HepG2 (cell line): ENCODE results near the gene CCDC154. TPM values are rescaled to one million over a fixed set of nuclear protein-coding genes. Genes with fewer than 3 reads are reported as not detected.

Source experiments
- ATAC-seq: fragments of 200-7000 bp; cut with Tn5 transposase; 3 replicates; pipeline ENCODE4 v1.9.1; 2020; ENCODE audit warnings: mild to moderate bottlenecking, moderate library complexity
- BruUV-seq: library from RNA; stranded (reverse); fragments of 400-500 nt; replicated peaks from 2 replicates; lab custom pipeline; 2021; lab: Mats Ljungman, UMichigan
- CTCF ChIA-PET: fragments of 300-600 bp; formaldehyde crosslinking; extraction: SDS; loops from one replicate; lab custom pipeline; 2021; ENCODE audit warnings: low total read pairs, inconsistent platforms, low intra/inter-chr PET ratio; lab: Yijun Ruan, JAX
- POLR2A ChIA-PET: fragments of 350-600 bp; sonication (Branson Sonifier 250); formaldehyde crosslinking; loops from one replicate; lab custom pipeline; 2020; ENCODE audit warnings: antibody characterized with exemption, inconsistent platforms; lab: Yijun Ruan, JAX
- DNase-seq: peaks from one replicate; pipeline ENCODE4 v3.0.0-alpha.2; 2015; ENCODE audit warnings: low spot score
- FAIRE-seq: peaks from 3 replicates; lab custom pipeline; 2011; peaks lifted over from hg19 to GRCh38; lab: Jason Lieb, UNC
- H2AFZ ChIP-seq: one replicate; pipeline ENCODE4 v1.6.1; 2011; ENCODE audit warnings: low read length, inconsistent platforms
- H3K27ac ChIP-seq: fragments of 300-600 bp; 3 replicates; pipeline ENCODE4 v1.8.0; 2011; ENCODE audit warnings: mixed run types, mild to moderate bottlenecking, mixed read lengths, low read length, inconsistent platforms; ENCODE audit not compliant: insufficient read depth; ENCODE audit errors: extremely low read length
- H3K27me3 ChIP-seq, 2 experiments: fragments of 200-600 bp in 1 of 2; 2 replicates in 1 of 2; 3 replicates in 1 of 2; pipeline versions ENCODE4 v1.6.0 to v1.8.0; 2011; ENCODE audit warnings: low read length in 2 of 2, mild to moderate bottlenecking in 2 of 2, moderate library complexity in 2 of 2, inconsistent platforms in 1 of 2; ENCODE audit not compliant: insufficient read depth in 2 of 2, control insufficient read depth in 1 of 2
- H3K36me3 ChIP-seq, 2 experiments: fragments of 200-600 bp in 1 of 2; replicated peaks in 1 of 2; 2 replicates in 1 of 2; 3 replicates in 1 of 2; pipeline versions ENCODE4 v1.5.1 to v1.8.0; 2011; ENCODE audit warnings: low read length in 2 of 2, inconsistent platforms in 1 of 2; ENCODE audit not compliant: insufficient read depth in 2 of 2, control insufficient read depth in 1 of 2
- H3K4me1 ChIP-seq: 2 replicates; pipeline ENCODE4 v1.5.1; 2012; ENCODE audit warnings: low read length, inconsistent platforms; ENCODE audit not compliant: insufficient read depth
- H3K4me2 ChIP-seq: 2 replicates; pipeline ENCODE4 v1.6.0; 2011; ENCODE audit warnings: low read depth, low read length, inconsistent platforms
- H3K4me3 ChIP-seq, 3 experiments: fragments of 200-600 bp in 1 of 3; sonication (generic), shearing (Covaris generic) in 1 of 3; replicated peaks in 1 of 3; 2 replicates each; pipeline ENCODE4 v1.5.1; 2011 to 2016; ENCODE audit warnings: low read length in 3 of 3, inconsistent platforms in 2 of 3, low read depth in 2 of 3, mild to moderate bottlenecking in 2 of 3, control low read depth in 1 of 3, mixed read lengths in 1 of 3; ENCODE audit not compliant: insufficient read depth in 1 of 3
- H3K79me2 ChIP-seq: one replicate; pipeline ENCODE4 v1.6.1; 2011; ENCODE audit warnings: low read length, inconsistent platforms; ENCODE audit not compliant: insufficient read depth
- H3K9ac ChIP-seq: 2 replicates; pipeline ENCODE4 v1.6.0; 2011; ENCODE audit warnings: mild to moderate bottlenecking, low read depth, low read length, inconsistent platforms; ENCODE audit not compliant: insufficient read depth
- H3K9me3 ChIP-seq: 2 replicates; pipeline ENCODE4 v1.5.1; 2012; ENCODE audit warnings: mild to moderate bottlenecking, low read length
- H4K20me1 ChIP-seq: 2 replicates; pipeline ENCODE4 v1.6.0; 2011; ENCODE audit warnings: inconsistent platforms, mild to moderate bottlenecking, low read length, moderate library complexity; ENCODE audit not compliant: insufficient read depth
- CEBPZ ChIP-seq: IDR thresholded peaks from 2 replicates; pipeline ENCODE4 v1.6.1; 2012; ENCODE audit warnings: low read length, improper control_type of control experiment
- SIN3B ChIP-seq: fragments of 150-350 bp; IDR thresholded peaks from 2 replicates; pipeline ENCODE4 v1.6.1; 2014; ENCODE audit warnings: low read length
- TEAD2 ChIP-seq: sonication (generic); formaldehyde crosslinking; IDR thresholded peaks from 2 replicates; pipeline ENCODE4 v1.9.0; 2021; ENCODE audit warnings: missing genetic modification reagents
- ZBTB26 ChIP-seq: IDR thresholded peaks from 2 replicates; pipeline ENCODE4 v1.6.1; 2016; ENCODE audit warnings: missing compliant biosample characterization, missing genetic modification reagents, borderline replicate concordance
- ZMAT3 ChIP-seq: sonication (generic); formaldehyde crosslinking; conservative IDR thresholded peaks from 2 replicates; pipeline ENCODE4 v1.7.0; 2021; ENCODE audit warnings: missing genetic modification reagents
- ZMYM4 ChIP-seq: sonication (generic); formaldehyde crosslinking; IDR thresholded peaks from 2 replicates; pipeline ENCODE4 v1.8.1; 2023; ENCODE audit warnings: mild to moderate bottlenecking, missing genetic modification reagents
- ZNF331 ChIP-seq: sonication (generic); formaldehyde crosslinking; IDR thresholded peaks from 2 replicates; pipeline ENCODE4 v1.4.0; 2020; ENCODE audit warnings: missing genetic modification reagents
- ZNF546 ChIP-seq: sonication (generic); formaldehyde crosslinking; conservative IDR thresholded peaks from 2 replicates; pipeline ENCODE4 v1.8.1; 2023; ENCODE audit warnings: mild to moderate bottlenecking, missing genetic modification reagents
- WGBS: methylation state at CpG from one replicate; pipeline ENCODE4 v1.1.6; 2017; ENCODE audit warnings: low lambda C conversion rate; 5-methylcytosine and 5-hydroxymethylcytosine counted together
- in situ Hi-C: cut with HindIII; loops from 2 replicates; pipeline ENCODE4 v1.10.0; 2017; ENCODE audit warnings: low pct_unique_long_range_greater_than_20kb; ENCODE audit not compliant: extremely low pct_ligation_motif_present
- intact Hi-C: fragments of 100-400 bp; cut with micrococcal nuclease; formaldehyde crosslinking; loops from one replicate; pipeline ENCODE4 v1.10.0; 2022; ENCODE audit not compliant: unreplicated experiment
- polyA plus RNA-seq, 8 experiments: library from polyadenylated mRNA; depleted of rRNA in 3 of 8; stranded (reverse) in 7 of 8; unstranded in 1 of 8; fragments of >200 nt; fragmentation: Illumina TruSeq in 4 of 8; extraction: Trizol in 4 of 8; gene quantifications; 2 replicates each; pipeline versions ENCODE4 v1.2.1 to v1.2.3, GENCODE V29; 2011 to 2016; ENCODE audit warnings: low read depth in 4 of 8, missing spikeins in 1 of 8, mixed read lengths in 1 of 8; ENCODE audit not compliant: insufficient read depth in 1 of 8
- total RNA-seq, 5 experiments: library from RNA; depleted of rRNA; stranded (reverse); fragments of >200 nt; fragmentation: Illumina TruSeq; extraction: Trizol; gene quantifications; 2 replicates each; pipeline ENCODE4 v1.2.3, GENCODE V29; 2016; ENCODE audit warnings: low read depth in 1 of 5

CCDC154 gene
- total and polyA plus RNA-seq, 2 of the 13 experiments (the other 11 are each of a cell fraction or from before 2014, with no cell fraction given): 0.92 to 1.5 TPM

GRCh38 chr16:1432388-1433262 lies 11.7 kb downstream of the CCDC154 start (continued):
- TF ChIP-seq CEBPZ (no peak), ZMYM4 (CRISPR knock-in tag) (no peak)

- intact Hi-C loops: loop anchor here (2.0 kb wide), 1 partner anchor 43 kb away; the partner anchor contains the start of gene CLCN7
- H4K20me1 ChIP-seq: no peaks in the 10 kb centered on the region
- peak overlapping the region in 2 of 3 experiments; percentile 45 to 72; a peak in 3 of 6 replicates for H3K4me3 ChIP-seq
- no peak for DNase-seq
- FAIRE-seq: no peak
- ChIA-PET POLR2A (interaction anchor here (1.7 to 3.1 kb wide), 2 partner anchors 9 to 11 kb away, joined by 6 to 47 read pairs; partner anchors contain the start of gene UQCC4), CTCF (no interaction called here)
- H3K4me1 ChIP-seq: peaks cover 57% of the 10 kb centered on the region
- peak overlapping the region; percentile 95 for H3K4me2 ChIP-seq
- no TSS peak for BruUV-seq
- no peaks in the 10 kb centered on the region for H3K79me2 ChIP-seq
- ATAC-seq: no peak
- no peak overlapping the region for H2AFZ ChIP-seq
- peaks cover 10 to 35% of the 10 kb centered on the region in 2 experiments for H3K27me3 ChIP-seq
- no peaks in the 10 kb centered on the region for H3K36me3 ChIP-seq
- WGBS: 45% methylated on average over 11 of the region's 20 CpGs
- no peak overlapping the region for H3K9ac ChIP-seq
- H3K27ac ChIP-seq: no peak overlapping the region
- in situ Hi-C loops: no loop called here
- TF ChIP-seq ZNF546 (CRISPR knock-in tag): no peak
- no peak for TF ChIP-seq SIN3B
- no peak for TF ChIP-seq ZMAT3
- TF ChIP-seq TEAD2 (CRISPR knock-in tag): no peak
- no peak for TF ChIP-seq ZNF331
- no peak for TF ChIP-seq ZBTB26 (CRISPR knock-in tag)
- no peaks in the 10 kb centered on the region for H3K9me3 ChIP-seq
Observed at GRCh38 chr16:1431497-1432270, 12.7 kb downstream of the CCDC154 start.
